ENCODE results near the gene CTSW. TPM values are rescaled to one million over a fixed set of nuclear protein-coding genes. Genes with fewer than 3 reads are reported as not detected.

Gene CTSW
- total and polyA plus RNA-seq, 2 donors (not counting 1 experiment from before 2014, with no cell fraction given): 0.84 to 4.6 TPM

DNA sequence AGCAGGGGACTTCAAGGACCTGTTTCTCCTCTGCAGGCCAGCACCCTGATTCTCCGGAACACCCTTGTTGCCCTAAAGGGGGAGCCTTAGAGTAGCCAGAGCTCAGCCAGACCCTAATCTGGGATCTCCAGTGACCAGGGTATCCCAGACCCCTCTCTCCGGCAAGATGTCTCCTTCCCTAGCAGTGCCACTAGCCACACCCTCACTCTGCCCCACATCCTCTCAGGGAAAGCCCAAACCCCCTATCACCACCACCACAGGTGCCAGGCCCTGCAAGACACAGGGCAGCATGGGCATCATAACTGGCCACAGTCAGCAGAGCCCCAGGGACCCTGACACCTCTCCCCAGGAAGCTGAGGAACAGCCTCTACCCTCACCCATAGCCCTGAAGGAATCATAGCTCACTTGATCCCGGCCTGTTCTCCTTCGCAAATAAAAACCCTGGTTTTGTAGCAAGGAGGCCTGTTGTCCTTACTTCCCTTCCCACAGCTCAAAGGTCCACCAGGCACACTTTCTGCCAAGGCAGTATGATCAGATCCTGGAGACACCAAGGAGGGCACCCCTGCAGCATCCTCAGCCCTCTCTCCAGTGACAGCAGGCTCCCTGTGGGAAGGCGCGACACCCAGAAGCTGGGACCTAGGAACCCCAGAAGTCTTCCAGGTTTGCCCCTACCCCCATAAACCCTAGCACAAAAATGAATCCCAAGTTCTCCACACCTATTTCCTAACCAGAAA is 26.2 kb upstream of the CTSW start:
- POLR2A ChIA-PET: interaction anchor here (0.5 to 0.6 kb wide), 2 partner anchors 8 to 13 kb away, joined by 3 to 6 read pairs; no protein-coding TSS in a partner anchor
- peak; percentile 21 for DNase-seq
- intact Hi-C loops (cut with micrococcal nuclease): no loop called here

More for the DNA sequence above, 26.2 kb upstream of the CTSW start:
- TF ChIP-seq EZH2 (IDR thresholded peaks at IDR 0.05; ENCODE audit: borderline replicate concordance, insufficient read depth, low read depth, low read length, poor library complexity, severe bottlenecking) (no peak), CTCF (IDR thresholded peaks at IDR 0.05) (no peak)
- H4K20me1 ChIP-seq (ENCODE audit: control insufficient read depth, insufficient read depth, low read length, poor library complexity, severe bottlenecking): peaks cover 73% of the 10 kb centered on the region
- WGBS (ENCODE audit: insufficient coverage): 98% methylated on average over 6 of the region's 6 CpGs
- CTCF ChIA-PET: no interaction called here
- H3K36me3 ChIP-seq (replicated peaks in 1 of 2; ENCODE audit: control extremely low read depth in 1 of 2, control insufficient read depth in 1 of 2, extremely low read depth in 1 of 2, insufficient read depth in 2 of 2, low read length in 1 of 2): peaks cover 0 to 62% of the 10 kb centered on the region in 2 experiments
- no peaks in the 10 kb centered on the region for H3K27me3 ChIP-seq (replicated peaks in 1 of 4; ENCODE audit: control extremely low read depth in 1 of 4, control insufficient read depth in 3 of 4, insufficient read depth in 4 of 4, low read length in 3 of 4)
- peaks cover 12 to 23% of the 10 kb centered on the region in 2 donors for H3K4me1 ChIP-seq (ENCODE audit: control insufficient read depth in 2 of 2, insufficient read depth in 2 of 2, low read length in 2 of 2)
- H3K4me3 ChIP-seq (ENCODE audit: control extremely low read depth in 1 of 5, extremely low read depth in 1 of 5, insufficient read depth in 1 of 5, low read depth in 2 of 5, low read length in 4 of 5): no peak overlapping the region
- no peak overlapping the region for H3K27ac ChIP-seq (ENCODE audit: low read length in 2 of 2)
- H3K79me2 ChIP-seq (ENCODE audit: control insufficient read depth, insufficient read depth, low read length): peaks cover 43% of the 10 kb centered on the region
- no peak overlapping the region for H3K9ac ChIP-seq (ENCODE audit: low read length)
- H3K4me2 ChIP-seq (replicated peaks; ENCODE audit: low read depth, low read length, poor library complexity, severe bottlenecking): no peak overlapping the region
- ATAC-seq (ENCODE audit: low read depth): no peak
- H2AFZ ChIP-seq (ENCODE audit: insufficient read depth, low read depth, low read length, poor library complexity, severe bottlenecking): no peak overlapping the region
- H3K4me1 Mint-ChIP-seq: peaks cover 35% of the 10 kb centered on the region
- peak overlapping the region; percentile 59 for H3K27ac Mint-ChIP-seq
- no peaks in the 10 kb centered on the region for H3K27me3 Mint-ChIP-seq
- H3K9me3 Mint-ChIP-seq (ENCODE audit: insufficient read depth): no peaks in the 10 kb centered on the region
- peaks cover 0 to 15% (median 0%) of the 10 kb centered on the region in 3 donors for H3K9me3 ChIP-seq (ENCODE audit: control extremely low read depth in 1 of 3, control insufficient read depth in 2 of 3, insufficient read depth in 1 of 3, low read length in 2 of 3)
- H3K4me3 Mint-ChIP-seq: no peak overlapping the region

Data from B cell (primary cell).